SK-N-MC (cell line): ENCODE results near the gene NDOR1.
A peak's percentile ranks its signal among the peaks of the same experiment; 100 is the strongest.

Source experiments
- DNase-seq: peaks from one replicate; pipeline ENCODE4 v3.0.0-alpha.2; 2011; ENCODE audit warnings: low read depth, low spot score
- H3K27ac ChIP-seq: fragments of 200-600 bp; sonication (generic); 2 replicates; pipeline ENCODE4 v1.5.1; 2016; ENCODE audit warnings: mixed run types
- H3K36me3 ChIP-seq: fragments of 200-600 bp; sonication (generic); 2 replicates; pipeline ENCODE4 v1.6.1; 2017; ENCODE audit warnings: antibody characterized with exemption, low read length, mixed read lengths; ENCODE audit not compliant: insufficient read depth
- H3K4me3 ChIP-seq: fragments of 200-600 bp; sonication (generic); 2 replicates; pipeline ENCODE4 v1.5.1; 2016
- H3K9ac ChIP-seq: fragments of 200-600 bp; sonication (generic); 2 replicates; pipeline ENCODE4 v1.8.0; 2017; ENCODE audit warnings: mixed run types, mixed read lengths; ENCODE audit not compliant: insufficient read length
- H3K9me3 ChIP-seq: fragments of 200-600 bp; sonication (generic); 2 replicates; pipeline ENCODE4 v1.6.1; 2017; ENCODE audit warnings: low read depth, mild to moderate bottlenecking, antibody characterized with exemption, low read length, moderate library complexity, mixed read lengths
- EZH2 ChIP-seq: fragments of 200-600 bp; sonication (generic); IDR thresholded peaks from one replicate; pipeline ENCODE4 v1.6.1; 2017; ENCODE audit warnings: antibody characterized with exemption
- FOXP2 ChIP-seq: optimal IDR thresholded peaks from 2 replicates; pipeline ENCODE3; 2011; ENCODE audit warnings: mild to moderate bottlenecking, moderate library complexity; ENCODE audit not compliant: insufficient read depth; ENCODE audit errors: extremely low read length, control extremely low read depth
- POLR2AphosphoS5 ChIP-seq: IDR thresholded peaks from 2 replicates; pipeline ENCODE4 v1.6.1; 2012; ENCODE audit warnings: mild to moderate bottlenecking, low read depth, low read length, borderline replicate concordance

The NDOR1 gene

GRCh38 chr9:137191691-137192447 is 13.6 kb upstream of the NDOR1 start:
- Histone ChIP-seq H3K27ac (no peak overlapping the region), H3K36me3 (peaks cover 6% of the 10 kb centered on the region; the same call in 1 of the 2 replicates), H3K4me3 (no peak overlapping the region), H3K9me3 (no peaks in the 10 kb centered on the region), H3K9ac (no peak overlapping the region)
- DNase-seq: no peak
- no peak for TF ChIP-seq EZH2
- no peak for TF ChIP-seq FOXP2
- 0 out of 2 replicates have a peak, but pooled peaks have one; percentile 5 for TF ChIP-seq POLR2AphosphoS5

GRCh38 chr9:137192448-137192780 is 13.1 kb upstream of the NDOR1 start:
- TF ChIP-seq EZH2: no peak
- TF ChIP-seq POLR2AphosphoS5: no peak
- TF ChIP-seq FOXP2: no peak
- Histone ChIP-seq H3K9me3 (no peaks in the 10 kb centered on the region), H3K27ac (no peak overlapping the region), H3K36me3 (peaks cover 6% of the 10 kb centered on the region; the same call in 1 of the 2 replicates), H3K9ac (no peak overlapping the region), H3K4me3 (no peak overlapping the region)
- no peak for DNase-seq

DNA sequence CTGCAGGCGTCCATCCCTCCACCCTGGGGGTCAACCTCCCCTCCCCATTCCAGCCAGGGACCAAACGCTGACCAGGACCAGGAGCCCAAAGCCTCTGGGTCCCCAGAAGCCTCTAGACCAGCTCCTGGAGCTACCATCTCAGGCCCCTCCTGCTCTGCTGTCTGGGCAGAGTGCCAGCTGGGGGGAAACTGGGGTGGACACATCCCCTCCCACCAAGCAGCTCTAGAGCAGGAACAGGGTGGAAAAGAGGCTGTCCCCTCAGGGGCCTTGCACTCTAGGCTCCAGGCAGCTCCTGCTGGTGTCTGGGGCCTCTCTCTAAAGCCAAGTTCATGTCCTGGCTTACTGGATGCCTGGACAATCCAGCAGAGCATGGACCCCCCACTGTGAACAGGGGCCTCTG is 12.6 kb upstream of the NDOR1 start:
- Histone ChIP-seq H3K27ac (no peak overlapping the region), H3K36me3 (peaks cover 6% of the 10 kb centered on the region; the same call in 1 of the 2 replicates), H3K9ac (no peak overlapping the region), H3K4me3 (no peak overlapping the region), H3K9me3 (no peaks in the 10 kb centered on the region)
- no peak for DNase-seq
- TF ChIP-seq FOXP2 (no peak), POLR2AphosphoS5 (no peak), EZH2 (no peak)

GRCh38 chr9:137193771-137194170 is 11.7 kb upstream of the NDOR1 start:
- no peak overlapping the region for H3K9ac ChIP-seq
- H3K27ac ChIP-seq: no peak overlapping the region
- no peak for DNase-seq
- peaks cover 6% of the 10 kb centered on the region; the same call in 1 of the 2 replicates for H3K36me3 ChIP-seq
- no peak for TF ChIP-seq FOXP2
- TF ChIP-seq POLR2AphosphoS5: no peak
- TF ChIP-seq EZH2: no peak
- H3K9me3 ChIP-seq: no peaks in the 10 kb centered on the region
- H3K4me3 ChIP-seq: no peak overlapping the region

DNA sequence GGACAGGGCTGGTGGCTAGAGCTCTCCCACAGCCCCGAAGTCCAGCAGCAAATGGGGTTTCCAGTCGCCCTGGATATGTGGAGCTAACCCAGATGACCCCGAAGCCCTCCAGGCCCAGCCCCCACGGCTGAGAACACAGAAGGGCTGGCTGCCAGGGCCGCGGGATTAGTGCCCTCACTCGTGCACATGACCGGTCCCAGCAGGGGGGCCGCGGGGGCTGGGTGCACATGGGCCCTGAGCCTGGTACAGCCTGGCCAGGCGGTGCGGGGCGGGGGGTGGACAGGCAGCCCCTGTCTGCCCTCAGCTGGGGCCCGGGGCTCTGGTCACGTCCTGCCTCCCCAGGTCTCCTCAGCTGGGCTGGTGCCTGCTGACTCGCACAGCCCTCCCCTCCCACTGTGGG is 11.1 kb upstream of the NDOR1 start:
- Histone ChIP-seq H3K9me3 (no peaks in the 10 kb centered on the region), H3K9ac (no peak overlapping the region), H3K27ac (no peak overlapping the region), H3K4me3 (no peak overlapping the region), H3K36me3 (peaks cover 6% of the 10 kb centered on the region; the same call in 1 of the 2 replicates)
- TF ChIP-seq POLR2AphosphoS5: no peak
- TF ChIP-seq EZH2: no peak
- no peak for TF ChIP-seq FOXP2
- DNase-seq: no peak

DNA sequence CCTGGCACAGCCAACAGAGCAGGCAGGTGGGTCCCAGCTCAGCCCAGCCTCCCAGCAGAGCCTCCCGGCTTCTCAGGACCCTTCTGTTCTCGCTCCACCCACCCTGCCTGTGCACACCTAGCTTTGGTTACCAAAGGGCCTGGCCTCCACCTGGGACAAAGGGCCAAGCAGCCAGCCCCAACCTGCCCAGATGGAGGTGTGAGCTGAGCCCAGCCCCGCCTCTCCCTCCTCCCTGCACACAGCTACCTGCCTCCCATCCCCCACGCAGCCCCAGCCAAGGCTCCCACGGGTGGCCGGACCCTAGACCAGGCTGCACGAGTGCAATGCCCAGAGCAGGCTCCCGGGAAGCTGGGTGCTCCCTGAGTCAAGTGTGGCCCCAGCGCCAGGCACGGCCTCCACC is 10.6 kb upstream of the NDOR1 start:
- Histone ChIP-seq H3K9me3 (no peaks in the 10 kb centered on the region), H3K9ac (no peak overlapping the region), H3K36me3 (peaks cover 4% of the 10 kb centered on the region; the same call in 1 of the 2 replicates), H3K27ac (no peak overlapping the region), H3K4me3 (no peak overlapping the region)
- TF ChIP-seq EZH2: no peak
- TF ChIP-seq POLR2AphosphoS5: no peak
- TF ChIP-seq FOXP2: no peak
- no peak for DNase-seq

DNA sequence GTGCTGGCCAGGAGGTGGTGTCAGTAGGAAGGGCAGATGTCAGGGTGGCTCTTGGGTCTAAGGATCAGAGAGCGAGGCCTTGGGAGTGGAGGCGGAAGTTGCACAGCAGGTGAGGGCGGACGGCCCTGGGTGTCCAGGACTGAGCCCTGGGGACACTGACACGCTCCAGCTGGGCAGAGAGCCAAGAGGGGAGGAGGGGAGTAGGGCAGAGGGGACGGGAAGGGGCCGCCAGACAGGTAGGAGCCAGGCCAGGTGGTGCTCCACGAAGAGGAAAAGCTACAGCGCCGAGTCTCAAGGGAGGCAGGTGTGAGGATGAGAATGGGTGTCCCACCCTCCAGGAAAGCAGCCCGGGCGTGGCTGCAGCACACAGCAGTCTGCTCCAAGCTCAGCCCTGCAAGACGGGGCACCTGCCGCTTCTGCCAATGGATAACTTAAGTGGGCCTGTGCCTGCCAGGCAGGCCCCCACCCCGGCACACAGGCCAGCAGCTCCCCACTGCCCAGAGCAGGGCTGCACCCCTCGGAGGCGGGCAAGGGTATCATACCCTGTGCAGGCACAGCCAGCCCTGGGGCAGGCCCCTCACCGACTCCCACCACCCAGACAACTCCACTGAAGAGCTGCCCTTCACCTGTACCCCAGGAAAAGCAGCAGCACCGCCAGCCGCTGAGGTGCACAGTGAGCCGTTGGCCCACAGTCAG is 9.8 kb upstream of the NDOR1 start:
- no peaks in the 10 kb centered on the region for H3K9me3 ChIP-seq
- no peaks in the 10 kb centered on the region for H3K36me3 ChIP-seq
- DNase-seq: no peak
- no peak for TF ChIP-seq POLR2AphosphoS5
- TF ChIP-seq FOXP2: no peak
- no peak for TF ChIP-seq EZH2
- H3K27ac ChIP-seq: no peak overlapping the region
- H3K4me3 ChIP-seq: no peak overlapping the region
- no peak overlapping the region for H3K9ac ChIP-seq

DNA sequence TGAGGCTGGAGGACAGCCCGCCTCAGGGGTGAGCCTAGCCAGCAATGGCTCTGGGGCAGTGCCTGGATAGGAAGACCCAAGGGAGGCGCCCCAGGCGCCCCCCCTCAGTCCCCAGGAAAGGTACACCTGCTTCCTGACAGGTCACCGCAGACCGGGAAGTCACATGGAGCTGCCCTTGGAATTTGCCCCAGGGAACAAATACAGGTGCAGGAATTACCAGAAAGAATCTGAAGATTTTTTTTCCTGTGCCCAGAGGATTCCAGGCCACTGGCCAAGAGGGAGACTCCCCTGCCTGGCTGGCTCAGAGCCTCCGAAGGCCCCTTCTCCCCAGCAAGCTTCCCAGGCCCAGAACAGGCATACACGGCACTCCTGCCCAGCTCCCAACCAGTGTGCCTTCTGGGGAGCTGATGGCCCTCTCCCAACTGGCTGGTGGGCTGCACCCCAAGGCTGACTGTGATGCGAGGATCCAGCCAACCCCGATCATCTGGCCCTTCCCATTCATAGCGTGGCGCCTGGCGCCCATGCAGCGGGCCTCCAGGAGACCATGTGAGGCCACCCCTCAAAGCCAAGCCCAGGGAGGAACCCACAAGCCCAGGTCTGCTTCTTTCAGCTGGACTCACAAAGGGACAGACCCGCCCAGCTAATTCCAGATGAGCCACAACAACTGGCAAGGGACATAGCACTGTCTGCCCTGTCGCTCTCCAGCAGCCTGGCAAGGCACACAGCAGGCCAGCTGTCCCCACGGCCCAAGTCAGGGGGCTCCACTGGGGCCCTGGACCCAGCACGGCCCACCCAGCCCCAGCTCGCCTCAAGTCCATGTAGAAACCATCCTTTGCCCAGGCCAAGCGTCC is 7.2 kb upstream of the NDOR1 start:
- Histone ChIP-seq H3K36me3 (no peaks in the 10 kb centered on the region), H3K27ac (no peak overlapping the region), H3K9ac (no peak overlapping the region), H3K4me3 (no peak overlapping the region), H3K9me3 (no peaks in the 10 kb centered on the region)
- TF ChIP-seq POLR2AphosphoS5 (no peak), EZH2 (no peak), FOXP2 (no peak)
- DNase-seq: no peak
